HepG2 (cell line): ENCODE results near the gene SPACDR. TPM values are rescaled to one million over a fixed set of nuclear protein-coding genes. Genes with fewer than 3 reads are reported as not detected.

Source experiments
- ATAC-seq: fragments of 200-7000 bp; cut with Tn5 transposase; 3 replicates; pipeline ENCODE4 v1.9.1; 2020; ENCODE audit warnings: mild to moderate bottlenecking, moderate library complexity
- BruUV-seq: library from RNA; stranded (reverse); fragments of 400-500 nt; replicated peaks from 2 replicates; lab custom pipeline; 2021; lab: Mats Ljungman, UMichigan
- CTCF ChIA-PET: fragments of 300-600 bp; formaldehyde crosslinking; extraction: SDS; loops from one replicate; lab custom pipeline; 2021; ENCODE audit warnings: low total read pairs, inconsistent platforms, low intra/inter-chr PET ratio; lab: Yijun Ruan, JAX
- POLR2A ChIA-PET: fragments of 350-600 bp; sonication (Branson Sonifier 250); formaldehyde crosslinking; loops from one replicate; lab custom pipeline; 2020; ENCODE audit warnings: antibody characterized with exemption, inconsistent platforms; lab: Yijun Ruan, JAX
- DNase-seq: peaks from one replicate; pipeline ENCODE4 v3.0.0-alpha.2; 2015; ENCODE audit warnings: low spot score
- FAIRE-seq: peaks from 3 replicates; lab custom pipeline; 2011; peaks lifted over from hg19 to GRCh38; lab: Jason Lieb, UNC
- H2AFZ ChIP-seq: one replicate; pipeline ENCODE4 v1.6.1; 2011; ENCODE audit warnings: low read length, inconsistent platforms
- H3K27ac ChIP-seq: fragments of 300-600 bp; 3 replicates; pipeline ENCODE4 v1.8.0; 2011; ENCODE audit warnings: mixed run types, mild to moderate bottlenecking, mixed read lengths, low read length, inconsistent platforms; ENCODE audit not compliant: insufficient read depth; ENCODE audit errors: extremely low read length
- H3K27me3 ChIP-seq, 2 experiments: fragments of 200-600 bp in 1 of 2; 2 replicates in 1 of 2; 3 replicates in 1 of 2; pipeline versions ENCODE4 v1.6.0 to v1.8.0; 2011; ENCODE audit warnings: low read length in 2 of 2, mild to moderate bottlenecking in 2 of 2, moderate library complexity in 2 of 2, inconsistent platforms in 1 of 2; ENCODE audit not compliant: insufficient read depth in 2 of 2, control insufficient read depth in 1 of 2
- H3K36me3 ChIP-seq, 2 experiments: fragments of 200-600 bp in 1 of 2; replicated peaks in 1 of 2; 2 replicates in 1 of 2; 3 replicates in 1 of 2; pipeline versions ENCODE4 v1.5.1 to v1.8.0; 2011; ENCODE audit warnings: low read length in 2 of 2, inconsistent platforms in 1 of 2; ENCODE audit not compliant: insufficient read depth in 2 of 2, control insufficient read depth in 1 of 2
- H3K4me1 ChIP-seq: 2 replicates; pipeline ENCODE4 v1.5.1; 2012; ENCODE audit warnings: low read length, inconsistent platforms; ENCODE audit not compliant: insufficient read depth
- H3K4me2 ChIP-seq: 2 replicates; pipeline ENCODE4 v1.6.0; 2011; ENCODE audit warnings: low read depth, low read length, inconsistent platforms
- H3K4me3 ChIP-seq, 3 experiments: fragments of 200-600 bp in 1 of 3; sonication (generic), shearing (Covaris generic) in 1 of 3; replicated peaks in 1 of 3; 2 replicates each; pipeline ENCODE4 v1.5.1; 2011 to 2016; ENCODE audit warnings: low read length in 3 of 3, inconsistent platforms in 2 of 3, low read depth in 2 of 3, mild to moderate bottlenecking in 2 of 3, control low read depth in 1 of 3, mixed read lengths in 1 of 3; ENCODE audit not compliant: insufficient read depth in 1 of 3
- H3K79me2 ChIP-seq: one replicate; pipeline ENCODE4 v1.6.1; 2011; ENCODE audit warnings: low read length, inconsistent platforms; ENCODE audit not compliant: insufficient read depth
- H3K9ac ChIP-seq: 2 replicates; pipeline ENCODE4 v1.6.0; 2011; ENCODE audit warnings: mild to moderate bottlenecking, low read depth, low read length, inconsistent platforms; ENCODE audit not compliant: insufficient read depth
- H3K9me3 ChIP-seq: 2 replicates; pipeline ENCODE4 v1.5.1; 2012; ENCODE audit warnings: mild to moderate bottlenecking, low read length
- H4K20me1 ChIP-seq: 2 replicates; pipeline ENCODE4 v1.6.0; 2011; ENCODE audit warnings: inconsistent platforms, mild to moderate bottlenecking, low read length, moderate library complexity; ENCODE audit not compliant: insufficient read depth
- FOSL1 ChIP-seq: sonication (generic); formaldehyde crosslinking; IDR thresholded peaks from 2 replicates; pipeline ENCODE4 v1.9.0; 2021; ENCODE audit warnings: missing genetic modification reagents, borderline replicate concordance
- RFX1 ChIP-seq: fragments of 450-650 bp; IDR thresholded peaks from 2 replicates; pipeline ENCODE4 v1.6.1; 2017
- RFX3 ChIP-seq: IDR thresholded peaks from 2 replicates; pipeline ENCODE4 v1.6.1; 2016; ENCODE audit warnings: missing biosample characterization, missing genetic modification reagents
- RFX5 ChIP-seq: IDR thresholded peaks from 2 replicates; pipeline ENCODE4 v1.6.1; 2011; ENCODE audit warnings: low read depth, low read length, improper control_type of control experiment
- SRSF1 ChIP-seq: fragments of 200-400 bp; formaldehyde crosslinking; optimal IDR thresholded peaks from 2 replicates; pipeline ENCODE3; 2017; ENCODE audit warnings: mild to moderate bottlenecking, low read depth, low read length, moderate library complexity
- ZBTB34 ChIP-seq: sonication (generic); formaldehyde crosslinking; IDR thresholded peaks from 2 replicates; pipeline ENCODE4 v1.8.0; 2022; ENCODE audit warnings: mild to moderate bottlenecking, missing genetic modification reagents
- ZNF407 ChIP-seq: sonication (generic); formaldehyde crosslinking; IDR thresholded peaks from one replicate; pipeline ENCODE4 v1.5.1; 2020; ENCODE audit warnings: mild to moderate bottlenecking, missing genetic modification reagents; ENCODE audit errors: not compliant biosample characterization
- ZNF512 ChIP-seq: sonication (generic); formaldehyde crosslinking; IDR thresholded peaks from 2 replicates; pipeline ENCODE4 v1.4.0; 2020; ENCODE audit warnings: mild to moderate bottlenecking, missing genetic modification reagents
- ZSCAN30 ChIP-seq: sonication (generic); formaldehyde crosslinking; IDR thresholded peaks from 2 replicates; pipeline ENCODE4 v1.5.0; 2020; ENCODE audit warnings: mild to moderate bottlenecking, missing genetic modification reagents
- whole genome bisulfite sequencing: methylation state at CpG from one replicate; pipeline ENCODE4 v1.1.6; 2017; ENCODE audit warnings: low lambda C conversion rate; 5-methylcytosine and 5-hydroxymethylcytosine counted together
- in situ Hi-C: cut with HindIII; loops from 2 replicates; pipeline ENCODE4 v1.10.0; 2017; ENCODE audit warnings: low pct_unique_long_range_greater_than_20kb; ENCODE audit not compliant: extremely low pct_ligation_motif_present
- intact Hi-C: fragments of 100-400 bp; cut with micrococcal nuclease; formaldehyde crosslinking; loops from one replicate; pipeline ENCODE4 v1.10.0; 2022; ENCODE audit not compliant: unreplicated experiment
- polyA plus RNA-seq, 8 experiments: library from polyadenylated mRNA; depleted of rRNA in 3 of 8; stranded (reverse) in 7 of 8; unstranded in 1 of 8; fragments of >200 nt; fragmentation: Illumina TruSeq in 4 of 8; extraction: Trizol in 4 of 8; gene quantifications; 2 replicates each; pipeline versions ENCODE4 v1.2.1 to v1.2.3, GENCODE V29; 2011 to 2016; ENCODE audit warnings: low read depth in 4 of 8, missing spikeins in 1 of 8, mixed read lengths in 1 of 8; ENCODE audit not compliant: insufficient read depth in 1 of 8
- total RNA-seq, 5 experiments: library from RNA; depleted of rRNA; stranded (reverse); fragments of >200 nt; fragmentation: Illumina TruSeq; extraction: Trizol; gene quantifications; 2 replicates each; pipeline ENCODE4 v1.2.3, GENCODE V29; 2016; ENCODE audit warnings: low read depth in 1 of 5

Gene SPACDR
- total and polyA plus RNA-seq, 2 of the 13 experiments (the other 11 are each of a cell fraction or from before 2014, with no cell fraction given), result 0.41 TPM; not detected in 1

GRCh38 chr7:100509231-100509630 is 45.2 kb upstream of the SPACDR start (continued):
- TF ChIP-seq ZNF407 (CRISPR knock-in tag), result no peak

GRCh38 chr7:100506356-100506923 is 42.4 kb upstream of the SPACDR start:
- FAIRE-seq, result no peak
- CTCF ChIA-PET, result no interaction called here
- no peak overlapping the region for H2AFZ ChIP-seq
- TF ChIP-seq RFX1, result peak; percentile 84
- TF ChIP-seq FOSL1 (CRISPR knock-in tag), result no peak
- no peak for TF ChIP-seq SRSF1
- peak; percentile 84 for TF ChIP-seq RFX3 (CRISPR knock-in tag)
- TF ChIP-seq RFX5, result peak; percentile 32; the same call in 1 of the 2 replicates
- TF ChIP-seq ZBTB34 (CRISPR knock-in tag), result no peak
- TF ChIP-seq ZSCAN30, result no peak
- TF ChIP-seq ZNF512, result no peak
- TF ChIP-seq, all 625 proteins: peak for 3
- POLR2A ChIA-PET, result no interaction called here
- in situ Hi-C loops (no loop called here), intact Hi-C loops (no loop called here)
- no peak overlapping the region for H3K4me2 ChIP-seq
- H3K27ac ChIP-seq, result no peak overlapping the region
- no peak overlapping the region for H3K4me3 ChIP-seq
- no peaks in the 10 kb centered on the region for H4K20me1 ChIP-seq
- WGBS, result 20% methylated on average over 5 of the region's 8 CpGs
- H3K36me3 ChIP-seq, result no peaks in the 10 kb centered on the region
- ATAC-seq (peak; percentile 46), DNase-seq (peak; percentile 50)
- no peaks in the 10 kb centered on the region for H3K27me3 ChIP-seq
- no peaks in the 10 kb centered on the region for H3K9me3 ChIP-seq
- no peak overlapping the region for H3K9ac ChIP-seq
- BruUV-seq, result no TSS peak
- H3K4me1 ChIP-seq, result peaks cover 47% of the 10 kb centered on the region
- no peaks in the 10 kb centered on the region for H3K79me2 ChIP-seq
